GM12801 (cell line): Measurements from ENCODE around the gene CDH4.

ENCODE experiments used
- CTCF ChIP-seq: IDR thresholded peaks from one replicate; pipeline ENCODE4 v1.5.1; 2011; ENCODE audit warnings: control low read depth; ENCODE audit not compliant: insufficient read length; ENCODE audit errors: extremely low read depth

CDH4 gene

GRCh38 chr20:61835791-61836350 lies 583.8 kb downstream of the CDH4 start:
- TF ChIP-seq CTCF = no peak

- TF ChIP-seq CTCF = no peak
Measured at GRCh38 chr20:61837200-61837599, 585.1 kb downstream of the CDH4 start.

- no peak for TF ChIP-seq CTCF
Measured at GRCh38 chr20:61839223-61839911, 587.3 kb downstream of the CDH4 start.

- no peak for TF ChIP-seq CTCF
Measured at GRCh38 chr20:61839912-61840778, 588.1 kb downstream of the CDH4 start.

GRCh38 chr20:61840779-61841455 lies 588.9 kb downstream of the CDH4 start:
- TF ChIP-seq CTCF = no peak

- no peak for TF ChIP-seq CTCF
Measured at GRCh38 chr20:61841551-61841950, 589.5 kb downstream of the CDH4 start.

GRCh38 chr20:61841966-61842365 lies 589.9 kb downstream of the CDH4 start:
- TF ChIP-seq CTCF = no peak
